ENCODE results near the gene GTF2A2. TPM values are rescaled to one million over a fixed set of nuclear protein-coding genes. Genes with fewer than 3 reads are reported as not detected.

GTF2A2 gene
- polyA plus RNA-seq, 3 donors from 2014 or later = 128 to 211 (median 144) TPM

DNA sequence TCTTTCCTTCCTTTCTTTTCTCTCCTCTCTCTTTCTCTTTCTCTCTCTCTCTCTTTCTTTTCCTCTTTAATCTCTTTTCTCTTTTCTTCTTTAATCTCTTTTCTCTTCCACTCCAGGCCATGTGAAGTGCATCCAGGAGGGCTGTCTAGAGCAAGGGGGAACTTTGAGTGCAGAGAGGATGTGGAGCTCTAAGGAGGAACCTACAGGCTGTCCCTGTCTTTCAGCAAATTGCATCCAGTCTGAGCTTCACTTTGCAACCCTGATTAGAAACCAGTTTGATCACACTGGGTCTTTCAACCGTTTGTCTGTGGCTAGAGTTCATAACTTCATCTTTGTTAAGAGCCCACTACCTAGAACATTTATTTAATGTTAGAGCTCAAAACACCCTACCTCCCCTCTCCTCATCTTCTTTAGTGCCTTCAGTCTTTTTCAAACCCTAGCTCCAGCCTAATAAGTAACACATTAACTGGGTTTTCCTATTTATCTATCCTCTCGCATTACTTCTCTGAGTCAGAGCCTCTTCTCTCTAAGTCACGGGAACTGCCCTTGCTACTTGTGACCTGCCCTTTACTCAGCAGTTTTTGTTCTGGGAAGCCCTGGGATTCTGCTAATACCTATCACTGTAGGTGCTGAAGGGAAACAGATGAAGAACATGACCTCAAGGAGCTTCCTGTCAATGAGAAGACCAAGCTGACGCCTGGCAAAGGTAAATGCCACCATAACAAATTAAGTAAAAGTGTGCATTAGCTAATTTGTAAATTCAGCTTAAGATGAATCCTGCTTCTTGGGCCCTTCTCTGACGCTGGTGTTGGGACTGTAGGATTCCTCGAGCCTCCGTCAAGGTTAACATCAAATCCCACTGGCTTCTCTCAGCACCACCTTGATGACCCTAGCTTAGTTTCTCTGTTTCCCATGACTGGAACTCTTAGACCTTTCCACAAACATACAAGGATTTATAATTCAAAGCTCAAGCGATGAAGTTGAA, 45.7 kb downstream of the GTF2A2 start, which contains the start of gene GCNT3:
Gene GCNT3 (plus strand): TSS at position 508 of the 985 bp plus-strand sequence. CDS start 6,456 bp downstream, outside the sequence.
- no peak for DNase-seq
- Mint-ChIP-seq H3K4me1 (peaks cover 5 to 6% of the 10 kb centered on the region in 2 donors), H3K4me3 (no peak within 1 kb of the TSS), H3K9me3 (peaks cover 0 to 6% (median 0%) of the 10 kb centered on the region in 6 donors), H3K36me3 (no peaks in the 10 kb centered on the region), H3K27ac (no peak within 1 kb of the TSS), H3K27me3 (ENCODE audit: low read depth in 3 of 3) (peaks cover 0 to 19% (median 6%) of the 10 kb centered on the region in 3 donors)

- Mint-ChIP-seq H3K27ac (no peak overlapping the region), H3K4me3 (no peak overlapping the region), H3K36me3 (no peaks in the 10 kb centered on the region), H3K4me1 (peaks cover 2 to 3% of the 10 kb centered on the region in 2 donors), H3K9me3 (peaks cover 0 to 2% (median 0%) of the 10 kb centered on the region in 6 donors), H3K27me3 (ENCODE audit: low read depth in 3 of 3) (peaks cover 0 to 23% (median 8%) of the 10 kb centered on the region in 3 donors)
- DNase-seq = no peak
These were observed 47.3 kb downstream of the GTF2A2 start for GRCh38 chr15:59609730-59610712.

- Mint-ChIP-seq H3K4me1 (no peaks in the 10 kb centered on the region), H3K27me3 (ENCODE audit: low read depth in 3 of 3) (peaks cover 0 to 9% (median 5%) of the 10 kb centered on the region in 3 donors), H3K36me3 (peaks cover 0 to 6% (median 5%) of the 10 kb centered on the region in 3 donors), H3K4me3 (no peak overlapping the region), H3K9me3 (peaks cover 3 to 24% (median 10%) of the 10 kb centered on the region in 6 donors), H3K27ac (no peak overlapping the region)
- no peak for DNase-seq
These were observed 51.3 kb downstream of the GTF2A2 start for GRCh38 chr15:59605994-59606393.

GRCh38 chr15:59598461-59598860, 58.9 kb downstream of the GTF2A2 start:
- H3K4me3 Mint-ChIP-seq = no peak overlapping the region
- no peaks in the 10 kb centered on the region for H3K4me1 Mint-ChIP-seq
- H3K9me3 Mint-ChIP-seq = peaks cover 0 to 15% (median 6%) of the 10 kb centered on the region in 6 donors
- peaks cover 0 to 4% (median 0%) of the 10 kb centered on the region in 3 donors for H3K36me3 Mint-ChIP-seq
- peaks cover 7 to 19% (median 11%) of the 10 kb centered on the region in 3 donors for H3K27me3 Mint-ChIP-seq (ENCODE audit: low read depth in 3 of 3)
- H3K27ac Mint-ChIP-seq = no peak overlapping the region
- DNase-seq = no peak

GRCh38 chr15:59596640-59597039, 60.7 kb downstream of the GTF2A2 start:
- H3K27me3 Mint-ChIP-seq (ENCODE audit: low read depth in 3 of 3) = peaks cover 7 to 19% (median 13%) of the 10 kb centered on the region in 3 donors
- H3K27ac Mint-ChIP-seq = no peak overlapping the region
- H3K4me3 Mint-ChIP-seq = no peak overlapping the region
- peaks cover 0 to 4% (median 0%) of the 10 kb centered on the region in 3 donors for H3K36me3 Mint-ChIP-seq
- peaks cover 0 to 6% (median 4%) of the 10 kb centered on the region in 6 donors for H3K9me3 Mint-ChIP-seq
- no peaks in the 10 kb centered on the region for H3K4me1 Mint-ChIP-seq
- DNase-seq = no peak

DNA sequence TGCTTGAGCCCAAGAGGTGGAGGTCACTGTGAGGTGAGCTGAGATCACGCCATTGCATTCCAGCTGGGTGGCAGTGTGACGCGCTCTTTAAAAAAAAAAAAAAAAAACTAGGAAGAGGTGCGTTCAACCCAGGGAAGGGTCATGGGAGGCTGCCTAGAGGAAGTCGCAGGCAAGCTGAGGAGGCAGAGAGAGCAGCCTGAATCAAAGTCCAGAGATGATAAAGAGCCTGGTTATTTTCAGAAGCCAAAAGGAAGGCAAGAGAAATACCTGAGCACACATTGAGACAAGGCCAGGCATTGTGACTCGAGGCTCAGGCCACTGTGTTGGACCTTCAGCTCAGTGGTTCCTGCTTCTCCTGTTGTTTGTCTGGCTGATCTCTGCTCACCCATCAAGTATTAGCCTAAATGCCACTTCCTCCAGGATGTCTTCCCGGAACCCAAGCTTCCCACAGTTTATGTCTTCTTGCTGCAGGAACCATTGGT, 61.8 kb downstream of the GTF2A2 start:
- no peak overlapping the region for H3K27ac Mint-ChIP-seq
- H3K36me3 Mint-ChIP-seq = peaks cover 0 to 4% (median 0%) of the 10 kb centered on the region in 3 donors
- no peaks in the 10 kb centered on the region for H3K9me3 Mint-ChIP-seq
- no peak for DNase-seq
- H3K27me3 Mint-ChIP-seq (ENCODE audit: low read depth in 3 of 3) = peaks cover 4 to 19% (median 13%) of the 10 kb centered on the region in 3 donors
- H3K4me1 Mint-ChIP-seq = no peaks in the 10 kb centered on the region
- H3K4me3 Mint-ChIP-seq = no peak overlapping the region

GRCh38 chr15:59594991-59595390, 62.3 kb downstream of the GTF2A2 start:
- H3K36me3 Mint-ChIP-seq = peaks cover 0 to 3% (median 0%) of the 10 kb centered on the region in 3 donors
- H3K9me3 Mint-ChIP-seq = no peaks in the 10 kb centered on the region
- no peaks in the 10 kb centered on the region for H3K4me1 Mint-ChIP-seq
- no peak overlapping the region for H3K4me3 Mint-ChIP-seq
- no peak overlapping the region for H3K27ac Mint-ChIP-seq
- DNase-seq = no peak
- H3K27me3 Mint-ChIP-seq (ENCODE audit: low read depth in 3 of 3) = peaks cover 0 to 17% (median 9%) of the 10 kb centered on the region in 3 donors

DNA sequence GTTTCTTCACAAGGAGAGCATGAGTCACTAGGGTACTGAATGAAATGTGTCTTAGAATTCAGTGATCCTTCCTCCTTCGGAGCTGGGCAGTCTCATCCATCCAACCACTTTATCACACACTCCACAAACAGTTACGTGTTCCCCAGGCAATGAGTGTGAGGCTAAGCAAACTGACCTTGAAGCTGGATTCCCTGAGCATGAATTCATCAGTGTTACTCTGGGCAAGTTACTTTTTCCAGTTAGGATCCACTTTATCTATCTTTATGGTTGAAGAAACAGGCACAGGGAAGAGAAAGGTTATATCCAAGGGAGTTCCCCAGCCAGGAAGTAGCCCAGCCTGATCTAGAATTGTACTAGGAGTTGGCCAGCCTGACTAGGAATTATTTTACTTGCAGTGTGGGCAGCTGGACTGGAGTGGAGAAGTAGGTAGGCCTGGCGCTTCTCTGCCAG, 62.8 kb downstream of the GTF2A2 start:
- no peak overlapping the region for H3K4me3 Mint-ChIP-seq
- no peaks in the 10 kb centered on the region for H3K9me3 Mint-ChIP-seq
- H3K27ac Mint-ChIP-seq = no peak overlapping the region
- H3K36me3 Mint-ChIP-seq = no peaks in the 10 kb centered on the region
- no peaks in the 10 kb centered on the region for H3K4me1 Mint-ChIP-seq
- no peak for DNase-seq
- H3K27me3 Mint-ChIP-seq (ENCODE audit: low read depth in 3 of 3) = peaks cover 0 to 15% (median 7%) of the 10 kb centered on the region in 3 donors

DNA sequence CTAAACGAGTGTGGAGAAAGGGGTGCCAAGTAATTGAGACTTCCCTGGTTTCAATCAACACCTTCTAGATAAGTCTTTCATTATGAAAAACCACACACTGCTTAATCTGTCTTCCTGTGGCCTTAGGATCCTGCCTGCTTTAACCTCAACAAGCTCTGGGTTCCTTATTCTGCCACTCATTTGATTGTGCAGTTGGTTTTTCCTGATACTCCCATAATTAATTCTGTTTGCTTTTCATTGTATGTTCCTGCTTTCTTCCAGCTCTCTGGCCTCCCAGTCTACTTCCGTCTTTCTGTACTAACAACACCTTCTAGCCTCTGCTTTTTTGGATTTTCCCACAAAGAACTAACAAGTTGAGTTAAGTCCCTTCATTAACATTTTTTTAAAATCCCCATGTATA, 66.0 kb downstream of the GTF2A2 start:
- Mint-ChIP-seq H3K27me3 (ENCODE audit: low read depth in 3 of 3) (peaks cover 0 to 5% (median 2%) of the 10 kb centered on the region in 3 donors), H3K27ac (no peak overlapping the region), H3K4me3 (no peak overlapping the region), H3K9me3 (no peaks in the 10 kb centered on the region), H3K36me3 (no peaks in the 10 kb centered on the region), H3K4me1 (no peaks in the 10 kb centered on the region)
- DNase-seq = no peak

GRCh38 chr15:59590027-59590426, 67.3 kb downstream of the GTF2A2 start:
- no peak for DNase-seq
- Mint-ChIP-seq H3K4me1 (no peaks in the 10 kb centered on the region), H3K27ac (no peak overlapping the region), H3K27me3 (ENCODE audit: low read depth in 3 of 3) (peaks cover 0 to 5% (median 2%) of the 10 kb centered on the region in 3 donors), H3K36me3 (no peaks in the 10 kb centered on the region), H3K4me3 (no peak overlapping the region), H3K9me3 (no peaks in the 10 kb centered on the region)
